Tibial artery (tissue), 4 donors: ENCODE results near the gene LRBA.

ENCODE experiments used
- DNase-seq, 2 donors: peaks; one replicate each; pipeline ENCODE4 v3.0.0-alpha.2; 2019
- H3K27ac ChIP-seq, 2 donors: fragments of 200-600 bp; sonication (generic) in 1 of 2; 1 replicate in 1 of 2; 2 replicates in 1 of 2; pipeline ENCODE4 v1.5.1; 2018 to 2019; ENCODE audit warnings: mild to moderate bottlenecking in 1 of 2
- H3K27me3 ChIP-seq, 2 donors: fragments of 200-600 bp; sonication (generic) in 1 of 2; one replicate each; pipeline versions ENCODE4 v1.5.1 to v1.6.0; 2016 to 2019
- H3K36me3 ChIP-seq, 3 donors: fragments of 200-600 bp; sonication (generic) in 2 of 3; one replicate each; pipeline ENCODE4 v1.5.1; 2016 to 2019; ENCODE audit warnings: mild to moderate bottlenecking in 2 of 3
- H3K4me1 ChIP-seq, 4 donors: fragments of 200-600 bp; sonication (generic) in 2 of 4; 1 replicate in 3 of 4; 2 replicates in 1 of 4; pipeline ENCODE4 v1.5.1; 2016 to 2019
- H3K4me3 ChIP-seq, 2 donors: fragments of 200-600 bp; sonication (generic) in 1 of 2; 1 replicate in 1 of 2; 2 replicates in 1 of 2; pipeline ENCODE4 v1.5.1; 2018 to 2019; ENCODE audit warnings: mild to moderate bottlenecking in 2 of 2
- H3K9me3 ChIP-seq, 3 donors: fragments of 200-600 bp; sonication (generic) in 1 of 3; one replicate each; pipeline ENCODE4 v1.5.1; 2016 to 2019
- CTCF ChIP-seq, 2 experiments: fragments of 200-600 bp in 1 of 2; fragments of 450-650 bp in 1 of 2; IDR thresholded peaks; one replicate each; pipeline ENCODE4 v1.5.1; 2017 to 2019; ENCODE audit warnings: antibody characterized with exemption in 2 of 2, mild to moderate bottlenecking in 1 of 2, moderate library complexity in 1 of 2
- intact Hi-C: fragments of 100-400 bp; cut with DNase I; formaldehyde crosslinking; loops from one replicate; pipeline ENCODE4 v1.15.0; 2023; ENCODE audit warnings: low total_unique reads

The LRBA gene

GRCh38 chr4:150713251-150713650, 301.8 kb downstream of the LRBA start:
- no peak for DNase-seq
- Histone ChIP-seq H3K4me1 (no peaks in the 10 kb centered on the region), H3K27ac (no peak overlapping the region), H3K4me3 (no peak overlapping the region), H3K9me3 (no peaks in the 10 kb centered on the region), H3K27me3 (no peaks in the 10 kb centered on the region), H3K36me3 (no peaks in the 10 kb centered on the region)
- intact Hi-C loops: no loop called here
- TF ChIP-seq CTCF (IDR thresholded peaks at IDR 0.05): no peak

- intact Hi-C loops: no loop called here
- no peaks in the 10 kb centered on the region for H3K4me1 ChIP-seq
- DNase-seq: no peak
- no peak overlapping the region for H3K27ac ChIP-seq
- H3K27me3 ChIP-seq: no peaks in the 10 kb centered on the region
- no peaks in the 10 kb centered on the region for H3K9me3 ChIP-seq
- no peak overlapping the region for H3K4me3 ChIP-seq
- no peaks in the 10 kb centered on the region for H3K36me3 ChIP-seq
- no peak for TF ChIP-seq CTCF (IDR thresholded peaks at IDR 0.05)
Measured at GRCh38 chr4:150710770-150711375, 304.2 kb downstream of the LRBA start.

GRCh38 chr4:150708004-150708403, 307.1 kb downstream of the LRBA start:
- no peak for DNase-seq
- H3K4me1 ChIP-seq: no peaks in the 10 kb centered on the region
- H3K4me3 ChIP-seq: no peak overlapping the region
- no peaks in the 10 kb centered on the region for H3K27me3 ChIP-seq
- intact Hi-C loops: no loop called here
- H3K27ac ChIP-seq: no peak overlapping the region
- H3K9me3 ChIP-seq: no peaks in the 10 kb centered on the region
- TF ChIP-seq CTCF (IDR thresholded peaks at IDR 0.05): no peak
- H3K36me3 ChIP-seq: no peaks in the 10 kb centered on the region

- Histone ChIP-seq H3K36me3 (no peaks in the 10 kb centered on the region), H3K27ac (no peak overlapping the region), H3K4me3 (no peak overlapping the region), H3K4me1 (no peaks in the 10 kb centered on the region), H3K9me3 (no peaks in the 10 kb centered on the region), H3K27me3 (no peaks in the 10 kb centered on the region)
- no peak for TF ChIP-seq CTCF (IDR thresholded peaks at IDR 0.05)
- no peak for DNase-seq
- intact Hi-C loops: no loop called here
Measured at GRCh38 chr4:150699599-150699998, 315.5 kb downstream of the LRBA start.

GRCh38 chr4:150695162-150695561, 319.9 kb downstream of the LRBA start:
- no peak for TF ChIP-seq CTCF (IDR thresholded peaks at IDR 0.05)
- Histone ChIP-seq H3K27ac (no peak overlapping the region), H3K27me3 (no peaks in the 10 kb centered on the region), H3K36me3 (no peaks in the 10 kb centered on the region), H3K4me3 (no peak overlapping the region), H3K4me1 (no peaks in the 10 kb centered on the region), H3K9me3 (no peaks in the 10 kb centered on the region)
- DNase-seq: no peak
- intact Hi-C loops: no loop called here

- Histone ChIP-seq H3K4me3 (no peak overlapping the region), H3K4me1 (no peaks in the 10 kb centered on the region), H3K27ac (no peak overlapping the region), H3K9me3 (no peaks in the 10 kb centered on the region), H3K27me3 (no peaks in the 10 kb centered on the region), H3K36me3 (no peaks in the 10 kb centered on the region)
- DNase-seq: no peak
- no peak for TF ChIP-seq CTCF (IDR thresholded peaks at IDR 0.05)
- intact Hi-C loops: no loop called here
Measured at GRCh38 chr4:150694438-150694837, 320.6 kb downstream of the LRBA start.
